GM18499 (cell line): Measurements from ENCODE around the gene PROKR1.
"Not testable (repeated sequence)": the region's sequence is repeated elsewhere in the genome, so short reads cannot be mapped to it uniquely, and the experiment has no call there.

ENCODE experiments used
- ATAC-seq: cut with Tn5 transposase; IDR thresholded peaks from one replicate; pipeline ENCODE4 v1.9.1; 2021; ENCODE audit warnings: moderate number of reproducible peaks; ENCODE audit not compliant: insufficient read depth, unreplicated experiment

The PROKR1 gene

GRCh38 chr2:68643011-68643873, at the start of gene PROKR1:
Gene PROKR1 (plus strand): TSS chr2:68643579. CDS start chr2:68645822, 2,243 bp downstream.
- no peak for ATAC-seq

GRCh38 chr2:68594041-68594440, 49.3 kb upstream of the PROKR1 start:
- no peak for ATAC-seq

GRCh38 chr2:68594674-68595492, 48.5 kb upstream of the PROKR1 start:
- ATAC-seq: peak; percentile 77

GRCh38 chr2:68595493-68595785, 47.9 kb upstream of the PROKR1 start:
- ATAC-seq: not testable (repeated sequence)

- ATAC-seq: not testable (repeated sequence)
Observed at GRCh38 chr2:68600495-68600894, 42.9 kb upstream of the PROKR1 start.

GRCh38 chr2:68603059-68603458, 40.3 kb upstream of the PROKR1 start:
- no peak for ATAC-seq

GRCh38 chr2:68604077-68604476, 39.3 kb upstream of the PROKR1 start:
- no peak for ATAC-seq

- ATAC-seq: no peak
Observed at GRCh38 chr2:68605939-68606338, 37.4 kb upstream of the PROKR1 start.

GRCh38 chr2:68606759-68607158, 36.6 kb upstream of the PROKR1 start:
- no peak for ATAC-seq

GRCh38 chr2:68607837-68608236, 35.5 kb upstream of the PROKR1 start:
- no peak for ATAC-seq

- no peak for ATAC-seq
Observed at GRCh38 chr2:68612765-68613519, 30.4 kb upstream of the PROKR1 start.

GRCh38 chr2:68620772-68621171, 22.6 kb upstream of the PROKR1 start:
- ATAC-seq: no peak

- ATAC-seq: no peak
Observed at GRCh38 chr2:68623820-68624219, 19.6 kb upstream of the PROKR1 start.

- no peak for ATAC-seq
Observed at GRCh38 chr2:68627615-68628014, 15.8 kb upstream of the PROKR1 start.

- ATAC-seq: no peak
Observed at GRCh38 chr2:68632021-68632420, 11.4 kb upstream of the PROKR1 start.

GRCh38 chr2:68637047-68637446, 6.3 kb upstream of the PROKR1 start:
- no peak for ATAC-seq

GRCh38 chr2:68643874-68644485, 601 bp downstream of the PROKR1 start:
- ATAC-seq: no peak

- ATAC-seq: no peak
Observed at GRCh38 chr2:68645523-68645922, 2.1 kb downstream of the PROKR1 start.

- no peak for ATAC-seq
Observed at GRCh38 chr2:68646303-68646702, 2.9 kb downstream of the PROKR1 start.

- ATAC-seq: no peak
Observed at GRCh38 chr2:68650645-68651044, 7.3 kb downstream of the PROKR1 start.
